Stimulated activated CD8-positive, alpha-beta memory T cell treated with anti-CD3 and anti-CD28 coated beads, Interleukin-15, amount 100 ng/mL, for 1 hour (primary cell): ENCODE measurements around the gene PLXNB3.
"Not testable (repeated sequence)": the region's sequence is repeated elsewhere in the genome, so short reads cannot be mapped to it uniquely, and the experiment has no call there.

ENCODE experiments used
- DNase-seq: peaks from one replicate; pipeline ENCODE4 v3.0.0-alpha.2; 2020; ENCODE audit warnings: low read depth

Gene PLXNB3

GRCh38 chrX:153732401-153732800 lies 31.6 kb upstream of the PLXNB3 start:
- DNase-seq = no peak

- no peak for DNase-seq
Measured at GRCh38 chrX:153733651-153734240, 30.3 kb upstream of the PLXNB3 start.

- no peak for DNase-seq
Measured at GRCh38 chrX:153734871-153735270, 29.2 kb upstream of the PLXNB3 start.

GRCh38 chrX:153735274-153735673 lies 28.8 kb upstream of the PLXNB3 start:
- DNase-seq = no peak

GRCh38 chrX:153736071-153736820 lies 27.8 kb upstream of the PLXNB3 start:
- DNase-seq = no peak

DNA sequence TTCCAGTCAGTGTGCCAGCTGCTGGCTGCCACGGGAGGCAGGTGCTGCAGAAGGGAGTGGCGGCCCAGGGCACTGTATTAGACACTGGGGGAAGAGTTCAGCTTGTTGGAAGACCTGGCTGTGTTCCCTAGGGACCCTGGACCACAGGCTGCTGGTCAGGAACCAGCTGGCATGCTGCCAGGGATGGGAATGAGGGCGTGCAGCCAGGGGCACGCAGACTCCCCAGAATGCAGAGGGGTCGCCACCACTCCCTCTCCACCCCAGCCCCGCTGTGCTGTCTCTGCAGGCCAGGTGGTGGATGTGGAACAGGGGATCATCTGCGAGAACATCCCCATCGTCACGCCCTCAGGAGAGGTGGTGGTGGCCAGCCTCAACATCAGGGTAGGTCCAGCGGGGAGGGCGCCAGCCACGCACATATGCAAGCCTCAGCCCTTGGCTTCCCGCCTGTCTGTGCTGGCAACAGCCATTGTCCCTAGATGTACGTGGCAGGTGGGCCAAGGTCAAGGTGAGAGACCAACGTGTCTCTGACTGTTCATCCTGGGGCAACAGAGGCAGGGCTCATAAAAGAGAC lies 27.1 kb upstream of the PLXNB3 start:
- no peak for DNase-seq

- no peak for DNase-seq
Measured at GRCh38 chrX:153738056-153738605, 25.9 kb upstream of the PLXNB3 start.

DNA sequence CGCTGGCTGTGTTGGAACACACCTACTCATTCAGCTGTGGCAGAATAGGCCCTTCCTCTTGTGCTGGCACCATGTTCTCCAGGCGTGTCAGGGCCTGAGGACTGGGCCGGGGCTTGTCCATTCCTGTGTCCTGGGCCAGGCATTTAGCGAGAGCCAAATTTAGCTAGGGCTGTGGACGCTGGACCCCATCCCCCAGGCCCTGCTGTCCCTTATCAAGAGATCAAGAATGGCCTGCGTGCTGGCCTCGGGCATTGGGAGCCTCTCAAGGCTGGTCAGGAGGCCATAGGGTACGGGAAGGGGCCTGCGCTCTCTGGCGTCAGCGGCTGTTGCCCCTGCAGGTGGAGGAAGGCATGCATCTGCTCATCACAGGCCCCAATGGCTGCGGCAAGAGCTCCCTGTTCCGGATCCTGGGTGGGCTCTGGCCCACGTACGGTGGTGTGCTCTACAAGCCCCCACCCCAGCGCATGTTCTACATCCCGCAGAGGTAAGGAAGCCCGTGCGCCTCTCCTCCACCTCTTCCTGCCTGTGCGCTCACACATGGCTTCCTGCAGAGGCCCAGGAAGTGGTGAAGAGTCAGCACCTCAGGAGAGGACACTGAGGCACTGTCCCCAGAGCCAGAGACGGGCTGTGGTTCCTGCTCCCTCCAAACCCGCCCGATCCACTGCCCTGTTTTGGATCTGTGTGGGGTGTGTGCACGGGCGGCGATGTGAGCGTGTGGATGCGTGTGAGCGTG lies 24.1 kb upstream of the PLXNB3 start:
- DNase-seq = no peak

- DNase-seq = no peak
Measured at GRCh38 chrX:153740631-153741222, 23.3 kb upstream of the PLXNB3 start.

- no peak for DNase-seq
Measured at GRCh38 chrX:153741446-153741845, 22.6 kb upstream of the PLXNB3 start.

DNA sequence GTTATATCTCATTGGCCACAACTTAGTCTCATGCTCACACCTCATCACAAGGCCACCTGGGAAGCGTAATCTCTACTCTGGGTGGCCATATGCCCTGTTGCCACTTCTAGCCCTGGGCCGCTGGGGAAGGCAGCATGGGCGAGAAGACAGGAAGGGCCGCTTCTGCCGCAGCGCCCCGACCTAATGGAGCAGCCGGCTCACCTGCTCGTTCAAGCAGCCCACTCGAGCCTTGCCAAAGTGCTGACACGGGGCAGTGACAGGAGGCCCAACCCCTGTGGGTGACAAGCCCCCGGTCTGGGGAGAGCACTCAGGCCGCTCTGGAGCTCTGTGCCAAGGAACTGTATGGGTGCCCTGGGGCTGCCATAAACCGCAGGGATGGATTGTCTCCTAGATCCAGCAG lies 21.9 kb upstream of the PLXNB3 start:
- not testable (repeated sequence) for DNase-seq

DNA sequence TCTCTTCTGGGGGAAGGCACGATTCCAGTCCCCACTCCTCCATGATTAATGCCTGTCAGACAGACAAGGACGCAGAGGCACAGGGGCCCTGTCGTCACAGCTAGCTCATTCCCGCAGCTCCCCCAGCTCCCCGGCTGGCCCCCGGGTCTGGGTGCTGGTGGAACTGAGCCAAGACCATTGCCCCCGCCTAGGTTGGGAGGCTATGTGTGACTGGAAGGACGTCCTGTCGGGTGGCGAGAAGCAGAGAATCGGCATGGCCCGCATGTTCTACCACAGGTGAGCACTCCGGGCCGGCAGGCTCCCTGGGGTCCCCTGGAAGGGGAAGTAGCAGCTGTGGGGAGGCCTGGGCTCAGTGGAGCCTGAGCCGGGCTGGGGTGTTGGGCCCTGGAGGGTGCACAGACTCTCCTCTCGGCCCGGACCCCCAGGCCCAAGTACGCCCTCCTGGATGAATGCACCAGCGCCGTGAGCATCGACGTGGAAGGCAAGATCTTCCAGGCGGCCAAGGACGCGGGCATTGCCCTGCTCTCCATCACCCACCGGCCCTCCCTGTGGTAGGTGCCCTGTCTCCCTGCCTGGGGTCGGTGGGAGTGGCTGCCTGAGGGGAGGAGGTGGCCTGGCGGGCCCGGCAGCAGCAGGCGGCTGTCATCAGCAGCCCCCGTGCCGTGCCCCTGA lies 21.1 kb upstream of the PLXNB3 start:
- DNase-seq = not testable (repeated sequence)

DNA sequence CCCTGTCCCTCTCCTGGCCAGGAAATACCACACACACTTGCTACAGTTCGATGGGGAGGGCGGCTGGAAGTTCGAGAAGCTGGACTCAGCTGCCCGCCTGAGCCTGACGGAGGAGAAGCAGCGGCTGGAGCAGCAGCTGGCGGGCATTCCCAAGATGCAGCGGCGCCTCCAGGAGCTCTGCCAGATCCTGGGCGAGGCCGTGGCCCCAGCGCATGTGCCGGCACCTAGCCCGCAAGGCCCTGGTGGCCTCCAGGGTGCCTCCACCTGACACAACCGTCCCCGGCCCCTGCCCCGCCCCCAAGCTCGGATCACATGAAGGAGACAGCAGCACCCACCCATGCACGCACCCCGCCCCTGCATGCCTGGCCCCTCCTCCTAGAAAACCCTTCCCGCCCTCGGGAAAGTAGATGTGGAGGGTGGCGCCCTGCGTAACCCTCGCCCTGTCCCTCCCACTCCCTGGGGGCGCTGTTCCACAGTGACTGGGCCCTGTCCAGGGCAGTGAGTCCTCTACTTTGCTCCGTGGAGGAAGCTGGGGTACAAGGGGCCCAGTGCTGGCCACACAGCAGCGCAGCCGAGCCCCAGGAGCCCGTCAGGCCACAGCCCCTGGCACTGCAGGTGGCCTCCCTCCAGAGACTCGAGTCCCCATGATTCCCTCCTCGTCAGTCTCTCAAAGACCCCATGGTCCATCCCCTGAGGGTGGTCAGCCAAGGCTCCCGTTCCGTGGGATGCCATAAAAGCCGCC lies 20.4 kb upstream of the PLXNB3 start:
- not testable (repeated sequence) for DNase-seq

DNA sequence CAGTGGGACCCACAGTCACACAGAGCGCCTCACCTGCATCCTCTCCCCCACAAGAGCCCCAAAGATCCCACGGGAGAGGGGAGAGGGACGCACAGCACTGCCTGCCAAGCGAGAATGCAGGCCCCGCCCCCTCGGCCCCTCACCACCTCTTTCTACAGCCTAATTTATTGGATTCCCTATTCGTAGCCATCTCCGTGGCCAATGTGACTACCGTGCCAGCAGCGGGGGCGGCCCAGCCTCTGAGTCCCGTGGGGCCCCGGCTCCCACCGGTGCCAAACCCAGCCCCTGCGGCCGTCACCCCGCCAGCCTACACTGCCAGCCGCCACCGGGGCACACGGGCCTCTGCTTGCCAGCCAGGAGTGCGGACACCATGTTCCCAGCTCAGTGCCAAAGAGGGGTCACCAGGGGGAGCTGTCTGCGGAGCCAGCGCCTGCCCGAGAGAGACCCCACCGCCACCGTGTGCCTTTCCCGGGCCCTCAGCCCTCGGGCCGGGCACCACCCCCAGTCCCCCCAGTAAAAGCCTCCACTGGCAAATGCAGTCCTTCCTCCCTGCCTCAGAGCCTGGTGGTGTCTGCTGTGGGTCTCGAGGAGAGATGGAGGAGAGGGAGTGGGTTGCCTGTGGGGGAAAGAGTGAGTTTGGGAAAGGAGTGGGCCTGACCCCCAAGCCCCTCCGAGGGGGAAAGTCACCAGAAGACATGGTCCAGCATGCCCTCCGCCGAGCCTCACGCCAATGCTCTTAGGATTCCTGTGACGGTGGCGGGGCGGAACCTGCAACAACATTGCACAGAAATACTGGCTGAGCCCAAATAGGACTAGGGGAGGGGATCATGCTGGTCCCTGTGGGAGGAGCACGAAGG lies 19.6 kb upstream of the PLXNB3 start:
- DNase-seq = no peak

DNA sequence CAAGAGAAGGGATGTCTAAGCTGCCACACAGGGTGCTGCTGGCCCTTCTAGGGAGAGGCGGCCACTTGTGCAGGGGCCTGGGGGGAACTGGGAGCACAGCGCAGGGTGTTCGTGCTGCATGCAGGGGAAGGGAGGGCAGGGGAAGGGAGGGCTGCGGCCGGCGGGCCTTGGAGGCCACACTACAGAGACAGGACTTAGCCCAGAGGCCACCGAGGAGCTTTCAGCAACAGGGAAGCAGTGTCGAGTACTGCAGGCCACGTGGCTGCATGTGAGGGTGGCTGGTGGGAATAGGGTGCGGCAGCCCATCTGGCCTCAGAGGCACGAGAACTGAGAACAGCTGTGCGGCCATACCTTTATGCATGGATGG lies 19.0 kb upstream of the PLXNB3 start:
- not testable (repeated sequence) for DNase-seq

- DNase-seq = no peak
Measured at GRCh38 chrX:153746359-153746758, 17.7 kb upstream of the PLXNB3 start.

DNA sequence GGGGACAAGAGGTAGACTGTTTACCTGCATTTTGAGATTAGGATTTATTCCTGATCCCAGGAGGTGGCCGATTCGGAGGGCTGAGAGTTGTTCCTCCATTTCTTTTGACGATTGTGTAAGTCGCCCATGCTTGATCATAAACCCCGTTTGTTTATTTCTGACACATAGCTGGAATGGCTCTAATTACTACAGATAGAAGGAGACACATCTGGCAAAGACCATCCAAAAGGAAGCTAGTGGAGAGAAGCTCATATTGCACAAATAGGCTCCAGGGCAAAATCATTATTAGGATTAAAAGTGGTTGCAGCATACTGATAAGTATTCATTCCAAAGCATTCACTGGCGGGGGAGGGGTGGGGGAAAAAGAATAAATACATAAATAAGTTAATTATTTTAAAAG lies 17.1 kb upstream of the PLXNB3 start:
- not testable (repeated sequence) for DNase-seq

- DNase-seq = not testable (repeated sequence)
Measured at GRCh38 chrX:153749017-153749416, 15.0 kb upstream of the PLXNB3 start.

GRCh38 chrX:153750127-153750774 lies 13.8 kb upstream of the PLXNB3 start:
- no peak for DNase-seq
